ENCODE measurements around the gene DCXR. TPM values are rescaled to one million over a fixed set of nuclear protein-coding genes. Genes with fewer than 3 reads are reported as not detected.

Gene DCXR
- total RNA-seq, 2 experiments from 2014 or later = 103 to 119 TPM

- Histone ChIP-seq H3K27me3 (ENCODE audit: control insufficient read depth in 1 of 2, insufficient read depth in 2 of 2, low read length in 2 of 2) (no peaks in the 10 kb centered on the region), H3K27ac (ENCODE audit: low read depth in 1 of 2, low read length in 2 of 2) (no peak overlapping the region), H3K4me1 (ENCODE audit: insufficient read depth, low read length) (no peaks in the 10 kb centered on the region), H3K4me3 (ENCODE audit: low read length) (no peak overlapping the region), H3K36me3 (ENCODE audit: insufficient read depth, low read length) (no peaks in the 10 kb centered on the region), H3K9me3 (ENCODE audit: control insufficient read depth in 1 of 2, insufficient read depth in 1 of 2, low read length in 2 of 2) (no peaks in the 10 kb centered on the region)
- TF ChIP-seq CTCF (IDR thresholded peaks at IDR 0.05) = no peak
- no peak for ATAC-seq (ENCODE audit: poor library complexity)
- intact Hi-C loops (cut with DNase I, micrococcal nuclease) = no loop called here
- no peaks in the 10 kb centered on the region for H3K9me3 Mint-ChIP-seq
- DNase-seq = no peak
- H3K36me3 Mint-ChIP-seq (ENCODE audit: low read depth) = no peaks in the 10 kb centered on the region
- no peaks in the 10 kb centered on the region for H3K27me3 Mint-ChIP-seq
- no peak overlapping the region for H3K4me3 Mint-ChIP-seq
- POLR2A ChIA-PET = no interaction called here
- H3K4me1 Mint-ChIP-seq (ENCODE audit: low read depth) = no peaks in the 10 kb centered on the region
- CTCF ChIA-PET = no interaction called here
- H3K27ac Mint-ChIP-seq = no peak overlapping the region
These were observed 29.1 kb downstream of the DCXR start for GRCh38 chr17:82008258-82008940.

- intact Hi-C loops (cut with DNase I, micrococcal nuclease) = no loop called here
- no peaks in the 10 kb centered on the region for H3K36me3 ChIP-seq (ENCODE audit: insufficient read depth, low read length)
- ChIA-PET CTCF (no interaction called here), POLR2A (no interaction called here)
- H3K27me3 ChIP-seq (ENCODE audit: control insufficient read depth in 1 of 2, insufficient read depth in 2 of 2, low read length in 2 of 2) = no peaks in the 10 kb centered on the region
- Mint-ChIP-seq H3K27ac (no peak overlapping the region), H3K4me3 (no peak overlapping the region), H3K4me1 (ENCODE audit: low read depth) (no peaks in the 10 kb centered on the region), H3K36me3 (ENCODE audit: low read depth) (no peaks in the 10 kb centered on the region), H3K9me3 (no peaks in the 10 kb centered on the region), H3K27me3 (no peaks in the 10 kb centered on the region)
- no peak for ATAC-seq (ENCODE audit: poor library complexity)
- no peak overlapping the region for H3K4me3 ChIP-seq (ENCODE audit: low read length)
- no peak overlapping the region for H3K27ac ChIP-seq (ENCODE audit: low read depth in 1 of 2, low read length in 2 of 2)
- H3K9me3 ChIP-seq (ENCODE audit: control insufficient read depth in 1 of 2, insufficient read depth in 1 of 2, low read length in 2 of 2) = no peaks in the 10 kb centered on the region
- no peak for TF ChIP-seq CTCF (IDR thresholded peaks at IDR 0.05)
- no peaks in the 10 kb centered on the region for H3K4me1 ChIP-seq (ENCODE audit: insufficient read depth, low read length)
- DNase-seq = no peak
These were observed 29.8 kb downstream of the DCXR start for GRCh38 chr17:82007495-82008257.

DNA sequence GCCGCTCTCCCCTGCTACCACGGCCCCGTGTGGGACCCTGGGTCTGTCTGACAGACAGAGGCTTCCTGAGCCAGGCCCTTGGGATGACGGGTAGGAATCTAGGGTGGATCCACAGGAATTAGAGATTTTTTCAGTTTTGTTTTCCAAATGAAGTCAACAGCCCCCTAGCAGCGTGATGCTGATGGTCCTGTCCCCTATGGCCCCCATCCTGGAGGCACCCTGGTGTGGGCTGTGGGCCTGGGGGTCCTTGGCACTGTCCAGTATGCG, 30.3 kb downstream of the DCXR start:
- H3K27me3 ChIP-seq (ENCODE audit: control insufficient read depth in 1 of 2, insufficient read depth in 2 of 2, low read length in 2 of 2) = no peaks in the 10 kb centered on the region

More for the DNA sequence above, 30.3 kb downstream of the DCXR start:
- CTCF ChIA-PET = no interaction called here
- Mint-ChIP-seq H3K9me3 (no peaks in the 10 kb centered on the region), H3K36me3 (ENCODE audit: low read depth) (no peaks in the 10 kb centered on the region), H3K4me3 (no peak overlapping the region), H3K4me1 (ENCODE audit: low read depth) (no peaks in the 10 kb centered on the region), H3K27me3 (no peaks in the 10 kb centered on the region), H3K27ac (no peak overlapping the region)
- intact Hi-C loops (cut with DNase I, micrococcal nuclease) = no loop called here
- Histone ChIP-seq H3K4me3 (ENCODE audit: low read length) (no peak overlapping the region), H3K4me1 (ENCODE audit: insufficient read depth, low read length) (no peaks in the 10 kb centered on the region), H3K9me3 (ENCODE audit: control insufficient read depth in 1 of 2, insufficient read depth in 1 of 2, low read length in 2 of 2) (no peaks in the 10 kb centered on the region), H3K36me3 (ENCODE audit: insufficient read depth, low read length) (no peaks in the 10 kb centered on the region), H3K27ac (ENCODE audit: low read depth in 1 of 2, low read length in 2 of 2) (no peak overlapping the region)
- DNase-seq = no peak
- no peak for ATAC-seq (ENCODE audit: poor library complexity)
- POLR2A ChIA-PET = no interaction called here
- no peak for TF ChIP-seq CTCF (IDR thresholded peaks at IDR 0.05)
